ENCODE results near the gene STX5.
"Not testable (repeated sequence)": the region's sequence is repeated elsewhere in the genome, so short reads cannot be mapped to it uniquely, and the experiment has no call there.

Gene STX5

GRCh38 chr11:62787005-62787759 lies 44.7 kb downstream of the STX5 start, which contains the start of gene TMEM179B:
TSS of gene TMEM179B (plus strand) at chr11:62787402. CDS start at chr11:62787432, 30 bp downstream.
- DNase-seq (ENCODE audit: low read depth in 2 of 2), result peak; percentile 97 to 99

- DNase-seq (ENCODE audit: low read depth in 2 of 2), result peak; percentile 80 to 84
These were observed 45.4 kb downstream of the STX5 start for GRCh38 chr11:62786318-62787004.

GRCh38 chr11:62782753-62783152 lies 49.1 kb downstream of the STX5 start:
- DNase-seq (ENCODE audit: low read depth in 2 of 2), result no peak

GRCh38 chr11:62778441-62778840 lies 53.4 kb downstream of the STX5 start:
- no peak for DNase-seq (ENCODE audit: low read depth in 2 of 2)

- no peak for DNase-seq (ENCODE audit: low read depth in 2 of 2)
These were observed 54.5 kb downstream of the STX5 start for GRCh38 chr11:62777389-62777788.

GRCh38 chr11:62775646-62776045 lies 56.2 kb downstream of the STX5 start:
- no peak for DNase-seq (ENCODE audit: low read depth in 2 of 2)

GRCh38 chr11:62774407-62774806 lies 57.4 kb downstream of the STX5 start:
- DNase-seq (ENCODE audit: low read depth in 2 of 2), result no peak

- DNase-seq (ENCODE audit: low read depth in 2 of 2), result peak; percentile 95
These were observed 60.5 kb downstream of the STX5 start, which contains the start of gene TAF6L for GRCh38 chr11:62771144-62772021. TSS of gene TAF6L (plus strand) at chr11:62771396. CDS start at chr11:62775784, 4,388 bp downstream.

GRCh38 chr11:62770778-62771143 lies 61.1 kb downstream of the STX5 start:
- no peak for DNase-seq (ENCODE audit: low read depth in 2 of 2)

GRCh38 chr11:62760867-62761227 lies 71.0 kb downstream of the STX5 start:
- DNase-seq (ENCODE audit: low read depth in 2 of 2), result not testable (repeated sequence)

GRCh38 chr11:62757846-62758788 lies 73.7 kb downstream of the STX5 start:
- no peak for DNase-seq (ENCODE audit: low read depth in 2 of 2)

All from stimulated activated CD8-positive, alpha-beta memory T cell treated with anti-CD3 and anti-CD28 coated beads, Interleukin-2, amount 100 ng/mL, for 48 hours (primary cell).